T-cell (primary cell): ENCODE results near the gene CLIC5. TPM values are rescaled to one million over a fixed set of nuclear protein-coding genes. Genes with fewer than 3 reads are reported as not detected.

Source experiments
- ATAC-seq, 4 experiments: fragments of 200-7000 bp in 3 of 4; fragments of 150-1000 bp in 1 of 4; cut with Tn5 transposase; replicated peaks in 1 of 4; 1 replicate in 3 of 4; 2 replicates in 1 of 4; pipeline ENCODE4 v1.10.0; 2021; ENCODE audit warnings: moderate library complexity in 3 of 4, mild to moderate bottlenecking in 2 of 4, moderate number of reproducible peaks in 1 of 4
- CTCF ChIA-PET, 2 donors: fragments of 300-600 bp; sonication (Branson Sonifier 250); formaldehyde crosslinking; loops; one replicate each; lab custom pipeline; 2022; ENCODE audit warnings: antibody characterized with exemption in 2 of 2; lab: Charles Lee
- POLR2A ChIA-PET, 2 donors: fragments of 300-600 bp; sonication (Branson Sonifier 250); formaldehyde crosslinking; loops; one replicate each; lab custom pipeline; 2022; ENCODE audit warnings: antibody characterized with exemption in 2 of 2; lab: Charles Lee
- DNase-seq, 35 experiments: peaks; one replicate each; pipeline versions ENCODE4 v3.0.0 to v3.0.0-alpha.2; 2013 to 2023
- H3K27ac ChIP-seq: one replicate; pipeline ENCODE4 v1.5.1; 2013; ENCODE audit warnings: low read length
- H3K27me3 ChIP-seq, 2 experiments: replicated peaks in 1 of 2; 1 replicate in 1 of 2; 2 replicates in 1 of 2; pipeline versions ENCODE4 v1.6.1 to v1.7.0; 2013; ENCODE audit warnings: low read length in 1 of 2, mixed read lengths in 1 of 2; ENCODE audit not compliant: control insufficient read depth in 2 of 2, insufficient read depth in 2 of 2; ENCODE audit errors: extremely low read depth in 1 of 2
- H3K36me3 ChIP-seq, 2 donors: 1 replicate in 1 of 2; 2 replicates in 1 of 2; pipeline versions ENCODE4 v1.6.1 to v1.7.0; 2013; ENCODE audit warnings: low read length in 1 of 2; ENCODE audit not compliant: control insufficient read depth in 2 of 2, insufficient read depth in 1 of 2; ENCODE audit errors: extremely low read depth in 1 of 2
- H3K4me1 ChIP-seq, 2 experiments: 1 replicate in 1 of 2; 2 replicates in 1 of 2; pipeline versions ENCODE4 v1.6.1 to v1.7.0; 2013; ENCODE audit warnings: low read length in 2 of 2, mixed read lengths in 1 of 2; ENCODE audit not compliant: insufficient read depth in 2 of 2, control insufficient read depth in 1 of 2; ENCODE audit errors: extremely low read depth in 1 of 2
- H3K4me3 ChIP-seq, 2 donors: 1 replicate in 1 of 2; 2 replicates in 1 of 2; pipeline versions ENCODE4 v1.5.1 to v1.7.0; 2013; ENCODE audit warnings: mild to moderate bottlenecking in 2 of 2, low read length in 1 of 2, moderate library complexity in 1 of 2; ENCODE audit not compliant: control insufficient read depth in 1 of 2; ENCODE audit errors: extremely low read depth in 1 of 2
- H3K9me3 ChIP-seq: 2 replicates; pipeline ENCODE4 v1.7.0; 2013
- H3K27ac Mint-ChIP-seq, 2 donors: one replicate each; pipeline ENCODE4 v1.8.0; 2020 to 2021; ENCODE audit warnings: mild to moderate bottlenecking in 2 of 2, mixed read lengths in 2 of 2
- H3K27me3 Mint-ChIP-seq, 2 donors: one replicate each; pipeline ENCODE4 v1.8.0; 2021 to 2022; ENCODE audit warnings: mixed read lengths in 2 of 2
- H3K36me3 Mint-ChIP-seq: one replicate; pipeline ENCODE4 v1.8.0; 2021; ENCODE audit warnings: mixed read lengths
- H3K4me1 Mint-ChIP-seq, 3 donors: one replicate each; pipeline ENCODE4 v1.8.0; 2020 to 2022; ENCODE audit warnings: mixed read lengths in 3 of 3, mild to moderate bottlenecking in 1 of 3
- H3K4me3 Mint-ChIP-seq, 3 donors: one replicate each; pipeline ENCODE4 v1.8.0; 2020 to 2022; ENCODE audit warnings: mild to moderate bottlenecking in 3 of 3, mixed read lengths in 3 of 3, moderate library complexity in 3 of 3
- H3K9me3 Mint-ChIP-seq, 3 donors: one replicate each; pipeline ENCODE4 v1.8.0; 2020 to 2022; ENCODE audit warnings: mixed read lengths in 3 of 3
- WGBS: methylation state at CpG from one replicate; pipeline ENCODE4 v1.1.5; 2013; ENCODE audit warnings: missing lambda C conversion rate; ENCODE audit not compliant: insufficient coverage; 5-methylcytosine and 5-hydroxymethylcytosine counted together
- total RNA-seq, 35 experiments: library from RNA in 6 of 35; stranded (reverse) in 6 of 35; fragments of 120-200 nt in 1 of 35; gene quantifications; one replicate each; pipeline versions ENCODE4 v1.2.1 to v1.2.4 and lab custom pipeline; 2013 to 2026

CLIC5 gene
- total RNA-seq, 5 donors from 2014 or later (not counting 1 experiment from before 2014, with no cell fraction given), result 3.8 to 17.8 (median 7.1) TPM

GRCh38 chr6:45984347-45984746 is 31.3 kb downstream of the CLIC5 start:
- H3K27me3 ChIP-seq, result no peaks in the 10 kb centered on the region

GRCh38 chr6:45983062-45983461 is 32.6 kb downstream of the CLIC5 start:
- Histone ChIP-seq H3K36me3 (no peaks in the 10 kb centered on the region), H3K4me1 (no peaks in the 10 kb centered on the region), H3K4me3 (no peak overlapping the region), H3K27me3 (no peaks in the 10 kb centered on the region), H3K9me3 (no peaks in the 10 kb centered on the region), H3K27ac (no peak overlapping the region)
- H3K4me3 Mint-ChIP-seq, result no peak overlapping the region
- H3K27ac Mint-ChIP-seq, result no peak overlapping the region
- ChIA-PET CTCF (no interaction called here), POLR2A (no interaction called here)
- H3K36me3 Mint-ChIP-seq, result peaks cover 10% of the 10 kb centered on the region
- H3K4me1 Mint-ChIP-seq, result peaks cover 0 to 3% (median 0%) of the 10 kb centered on the region in 3 donors
- WGBS, result no CpG with 5 or more reads among the region's 1 CpG
- no peak for ATAC-seq
- no peaks in the 10 kb centered on the region for H3K27me3 Mint-ChIP-seq
- no peak for DNase-seq
- H3K9me3 Mint-ChIP-seq, result no peaks in the 10 kb centered on the region

More at GRCh38 chr6:45984347-45984746, 31.3 kb downstream of the CLIC5 start:
- no peak overlapping the region for H3K27ac ChIP-seq
- Mint-ChIP-seq H3K4me1 (peaks cover 0 to 3% (median 0%) of the 10 kb centered on the region in 3 donors), H3K9me3 (no peaks in the 10 kb centered on the region), H3K36me3 (peaks cover 10% of the 10 kb centered on the region), H3K27me3 (no peaks in the 10 kb centered on the region), H3K27ac (no peak overlapping the region), H3K4me3 (no peak overlapping the region)
- 100% methylated on average over 3 of the region's 7 CpGs for WGBS
- DNase-seq, result no peak
- no peak for ATAC-seq
- no peaks in the 10 kb centered on the region for H3K36me3 ChIP-seq
- POLR2A ChIA-PET, result no interaction called here
- CTCF ChIA-PET, result no interaction called here
- H3K9me3 ChIP-seq, result no peaks in the 10 kb centered on the region
- no peak overlapping the region for H3K4me3 ChIP-seq
- no peaks in the 10 kb centered on the region for H3K4me1 ChIP-seq

GRCh38 chr6:45982280-45983036 is 33.2 kb downstream of the CLIC5 start:
- no peak for DNase-seq
- Mint-ChIP-seq H3K27ac (no peak overlapping the region), H3K4me1 (peaks cover 0 to 3% (median 0%) of the 10 kb centered on the region in 3 donors), H3K9me3 (no peaks in the 10 kb centered on the region), H3K4me3 (no peak overlapping the region), H3K27me3 (no peaks in the 10 kb centered on the region), H3K36me3 (peaks cover 4% of the 10 kb centered on the region)
- H3K27ac ChIP-seq, result no peak overlapping the region
- no peak for ATAC-seq
- no peaks in the 10 kb centered on the region for H3K9me3 ChIP-seq
- H3K4me1 ChIP-seq, result no peaks in the 10 kb centered on the region
- H3K27me3 ChIP-seq, result no peaks in the 10 kb centered on the region
- ChIA-PET POLR2A (no interaction called here), CTCF (no interaction called here)
- H3K36me3 ChIP-seq, result no peaks in the 10 kb centered on the region
- no peak overlapping the region for H3K4me3 ChIP-seq
- WGBS, result 83% methylated on average over 3 of the region's 9 CpGs

GRCh38 chr6:45981046-45981445 is 34.6 kb downstream of the CLIC5 start:
- Mint-ChIP-seq H3K27me3 (no peaks in the 10 kb centered on the region), H3K4me3 (no peak overlapping the region), H3K36me3 (peaks cover 3% of the 10 kb centered on the region), H3K4me1 (peaks cover 0 to 3% (median 0%) of the 10 kb centered on the region in 3 donors), H3K27ac (no peak overlapping the region), H3K9me3 (no peaks in the 10 kb centered on the region)
- ATAC-seq, result no peak
- no peaks in the 10 kb centered on the region for H3K9me3 ChIP-seq
- no peaks in the 10 kb centered on the region for H3K4me1 ChIP-seq
- WGBS, result no CpG with 5 or more reads among the region's 3 CpGs
- H3K4me3 ChIP-seq, result no peak overlapping the region
- POLR2A ChIA-PET, result no interaction called here
- no peaks in the 10 kb centered on the region for H3K36me3 ChIP-seq
- no peak overlapping the region for H3K27ac ChIP-seq
- H3K27me3 ChIP-seq, result no peaks in the 10 kb centered on the region
- no peak for DNase-seq
- CTCF ChIA-PET, result no interaction called here

GRCh38 chr6:45979311-45979710 is 36.3 kb downstream of the CLIC5 start:
- CTCF ChIA-PET, result interaction anchor here in 1 of 2 donors (0.6 kb wide), 1 partner anchor 543 kb away, joined by 3 read pairs; no protein-coding TSS in a partner anchor
- H3K27ac ChIP-seq, result no peak overlapping the region
- no peak for ATAC-seq
- DNase-seq, result no peak
- no peaks in the 10 kb centered on the region for H3K36me3 ChIP-seq
- no peaks in the 10 kb centered on the region for H3K27me3 Mint-ChIP-seq
- no peaks in the 10 kb centered on the region for H3K27me3 ChIP-seq
- H3K4me1 ChIP-seq, result no peaks in the 10 kb centered on the region
- no peak overlapping the region for H3K27ac Mint-ChIP-seq
- H3K4me3 ChIP-seq, result no peak overlapping the region
- POLR2A ChIA-PET, result no interaction called here
- no peak overlapping the region for H3K4me3 Mint-ChIP-seq
- peaks cover 4% of the 10 kb centered on the region for H3K36me3 Mint-ChIP-seq
- H3K9me3 ChIP-seq, result no peaks in the 10 kb centered on the region
- H3K9me3 Mint-ChIP-seq, result no peaks in the 10 kb centered on the region
- no CpG with 5 or more reads among the region's 2 CpGs for WGBS
- no peaks in the 10 kb centered on the region for H3K4me1 Mint-ChIP-seq

GRCh38 chr6:45974596-45974995 is 41.1 kb downstream of the CLIC5 start:
- Histone ChIP-seq H3K4me3 (no peak overlapping the region), H3K9me3 (no peaks in the 10 kb centered on the region), H3K36me3 (no peaks in the 10 kb centered on the region), H3K27me3 (no peaks in the 10 kb centered on the region), H3K4me1 (peaks cover 0 to 6% of the 10 kb centered on the region in 2 experiments), H3K27ac (no peak overlapping the region)
- ChIA-PET POLR2A (no interaction called here), CTCF (no interaction called here)
- no peaks in the 10 kb centered on the region for H3K9me3 Mint-ChIP-seq
- ATAC-seq (no peak), DNase-seq (no peak)
- H3K4me3 Mint-ChIP-seq, result no peak overlapping the region
- H3K27ac Mint-ChIP-seq, result no peak overlapping the region
- peaks cover 11 to 16% (median 14%) of the 10 kb centered on the region in 3 donors for H3K4me1 Mint-ChIP-seq
- H3K36me3 Mint-ChIP-seq, result peaks cover 4% of the 10 kb centered on the region
- no peaks in the 10 kb centered on the region for H3K27me3 Mint-ChIP-seq
